ENCODE measurements around the gene DLEC1.

GRCh38 chr3:38019658-38020341, 19.2 kb upstream of the DLEC1 start:
- TF ChIP-seq CTCF (IDR thresholded peaks at IDR 0.05; ENCODE audit: insufficient read depth, low read depth, low read length) (no peak), EZH2 (IDR thresholded peaks at IDR 0.05; ENCODE audit: insufficient read depth, low read length) (no peak)
